Measurements from ENCODE around the gene TSPAN31. TPM values are rescaled to one million over a fixed set of nuclear protein-coding genes. Genes with fewer than 3 reads are reported as not detected.

TSPAN31 gene
- total and polyA plus RNA-seq, 9 of the 15 experiments (the other 6 are each of a cell fraction or from before 2014, with no cell fraction given): 11.3 to 26.4 (median 14.3) TPM

- no peak for TF ChIP-seq ARID3B (CRISPR knock-in tag; IDR thresholded peaks at IDR 0.05; ENCODE audit: borderline replicate concordance)
- no peak for TF ChIP-seq HNRNPLL (IDR thresholded peaks at IDR 0.05; ENCODE audit: low read depth, low read length, poor library complexity, severe bottlenecking)
- peak; percentile 65; the same call in 1 of the 2 replicates for TF ChIP-seq DIDO1 (tag; IDR thresholded peaks at IDR 0.05; ENCODE audit: low read depth)
- TF ChIP-seq CREB1 (IDR thresholded peaks at IDR 0.05): peak; percentile 74; the same call in 1 of the 2 replicates
- peak; percentile 87 for TF ChIP-seq CREB1 (CRISPR knock-in tag; IDR thresholded peaks at IDR 0.05)
- no peak for TF ChIP-seq CEBPZ (IDR thresholded peaks at IDR 0.05; ENCODE audit: borderline replicate concordance, low read depth, low read length)
- peak; percentile 94 for TF ChIP-seq FOS (IDR thresholded peaks at IDR 0.05; ENCODE audit: extremely low read depth, insufficient read length)
- TF ChIP-seq PYGO2 (tag; IDR thresholded peaks at IDR 0.05): 0 out of 2 replicates have a peak, but pooled peaks have one; percentile 56
- TF ChIP-seq BRF2 (IDR thresholded peaks at IDR 0.05; ENCODE audit: borderline replicate concordance, insufficient read depth, insufficient read length): no peak
- no peak for TF ChIP-seq NFIX (CRISPR knock-in tag; IDR thresholded peaks at IDR 0.05; ENCODE audit: low read depth)
- no peak; the same call in 1 of the 2 replicates for TF ChIP-seq SIN3B (IDR thresholded peaks at IDR 0.05; ENCODE audit: low read depth)
- 0 out of 2 replicates have a peak, but pooled peaks have one; percentile 30 for TF ChIP-seq PHB2 (IDR thresholded peaks at IDR 0.05; ENCODE audit: low read depth)
- 0 out of 2 replicates have a peak, but pooled peaks have one; percentile 2 for TF ChIP-seq OTX1 (CRISPR knock-in tag; IDR thresholded peaks at IDR 0.05)
- peak; percentile 52 for TF ChIP-seq CBFA2T3 (IDR thresholded peaks at IDR 0.05)
- TF ChIP-seq NRF1 (conservative IDR thresholded peaks at IDR 0.05 in 1 of 2, IDR thresholded peaks at IDR 0.05 in 1 of 2): peak; percentile 89 to 91
- no peak for TF ChIP-seq ELF4 (CRISPR knock-in tag; IDR thresholded peaks at IDR 0.05)
- 0 out of 4 replicates have a peak, but pooled peaks of 1 of the 2 experiments have one; percentile 47 for TF ChIP-seq UBTF (IDR thresholded peaks at IDR 0.05; ENCODE audit: borderline replicate concordance in 1 of 2, low read depth in 2 of 2, low read length in 2 of 2)
- no peak for TF ChIP-seq HNRNPL (IDR thresholded peaks at IDR 0.05; ENCODE audit: low read depth, low read length)
- TF ChIP-seq KLF10 (CRISPR knock-in tag; IDR thresholded peaks at IDR 0.05): no peak
Measured at GRCh38 chr12:57751788-57752667, 7.2 kb downstream of the TSPAN31 start, which contains the start of gene CDK4 (continued).

Measured in K562 (cell line).